Lower lobe of right lung (tissue), 2 donors: ENCODE results near the gene KIAA0753. TPM values are rescaled to one million over a fixed set of nuclear protein-coding genes. Genes with fewer than 3 reads are reported as not detected.

Experiments used
- ATAC-seq, 2 donors: fragments of 200-7000 bp; cut with Tn5 transposase; one replicate each; pipeline ENCODE4 v1.9.1; 2020 to 2022; ENCODE audit warnings: mild to moderate bottlenecking in 2 of 2, moderate library complexity in 2 of 2
- DNase-seq: peaks from one replicate; pipeline ENCODE4 v3.0.0-alpha.2; 2020
- H3K27ac ChIP-seq: fragments of 200-600 bp; one replicate; pipeline ENCODE4 v1.8.0; 2022
- H3K27me3 ChIP-seq: fragments of 200-600 bp; one replicate; pipeline ENCODE4 v1.8.0; 2022; ENCODE audit warnings: low read depth
- H3K36me3 ChIP-seq: fragments of 200-600 bp; one replicate; pipeline ENCODE4 v1.8.0; 2022; ENCODE audit warnings: mild to moderate bottlenecking
- H3K4me1 ChIP-seq: fragments of 200-600 bp; one replicate; pipeline ENCODE4 v1.8.0; 2022
- H3K4me3 ChIP-seq: fragments of 200-600 bp; one replicate; pipeline ENCODE4 v1.8.0; 2022; ENCODE audit warnings: mild to moderate bottlenecking
- H3K9me3 ChIP-seq: fragments of 200-600 bp; one replicate; pipeline ENCODE4 v1.8.0; 2022
- CTCF ChIP-seq: fragments of 200-600 bp; IDR thresholded peaks from one replicate; pipeline ENCODE4 v1.8.0; 2022; ENCODE audit warnings: antibody characterized with exemption, mild to moderate bottlenecking
- intact Hi-C: fragments of 100-400 bp; cut with DNase I; formaldehyde crosslinking; loops from one replicate; pipeline ENCODE4 v1.11.0; 2022
- total RNA-seq: library from RNA; stranded (reverse); fragmentation: NEBNext Ultra II Directional; extraction: Animal tissue kit (Norgen Biotek cat#: 25700); gene quantifications from one replicate; pipeline ENCODE4 v1.2.1, GENCODE V29; 2021
- donor health status: DM: no; HTN: yes; CAD: no; lungs with severe emphysema.

The KIAA0753 gene
- total RNA-seq, 1 donor from 2014 or later: 20.0 TPM

DNA sequence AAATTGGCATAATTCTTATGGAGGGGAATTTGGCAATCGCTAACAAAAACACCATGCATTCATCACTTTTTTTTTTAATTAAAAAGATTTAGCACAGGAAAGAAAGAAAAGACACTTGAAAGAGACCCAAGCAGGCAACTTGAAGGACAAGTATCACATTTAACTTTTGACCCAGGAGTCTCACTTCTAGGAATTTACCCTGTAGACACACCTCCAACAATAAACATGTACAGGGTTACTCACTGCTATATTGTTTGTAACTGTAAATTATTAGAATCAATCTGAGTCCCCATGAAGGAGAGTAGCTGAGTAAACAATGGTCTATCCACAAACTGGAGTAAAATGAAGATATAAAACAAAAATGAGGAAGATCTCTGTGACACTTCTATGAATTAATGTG is 10.1 kb downstream of the KIAA0753 start:
- DNase-seq (no peak), ATAC-seq (no peak)
- TF ChIP-seq CTCF: no peak
- Histone ChIP-seq H3K27me3 (no peaks in the 10 kb centered on the region), H3K4me1 (no peaks in the 10 kb centered on the region), H3K9me3 (no peaks in the 10 kb centered on the region), H3K4me3 (no peak overlapping the region), H3K27ac (no peak overlapping the region), H3K36me3 (peaks cover 66% of the 10 kb centered on the region)
- intact Hi-C loops: no loop called here

- ATAC-seq (no peak), DNase-seq (no peak)
- intact Hi-C loops: no loop called here
- Histone ChIP-seq H3K36me3 (peaks cover 57% of the 10 kb centered on the region), H3K4me1 (no peaks in the 10 kb centered on the region), H3K27ac (no peak overlapping the region), H3K9me3 (no peaks in the 10 kb centered on the region), H3K4me3 (no peak overlapping the region), H3K27me3 (no peaks in the 10 kb centered on the region)
- no peak for TF ChIP-seq CTCF
Measured at GRCh38 chr17:6627019-6627418, 13.5 kb downstream of the KIAA0753 start.

GRCh38 chr17:6626616-6627015 is 13.9 kb downstream of the KIAA0753 start:
- ATAC-seq: no peak
- no peak for TF ChIP-seq CTCF

DNA sequence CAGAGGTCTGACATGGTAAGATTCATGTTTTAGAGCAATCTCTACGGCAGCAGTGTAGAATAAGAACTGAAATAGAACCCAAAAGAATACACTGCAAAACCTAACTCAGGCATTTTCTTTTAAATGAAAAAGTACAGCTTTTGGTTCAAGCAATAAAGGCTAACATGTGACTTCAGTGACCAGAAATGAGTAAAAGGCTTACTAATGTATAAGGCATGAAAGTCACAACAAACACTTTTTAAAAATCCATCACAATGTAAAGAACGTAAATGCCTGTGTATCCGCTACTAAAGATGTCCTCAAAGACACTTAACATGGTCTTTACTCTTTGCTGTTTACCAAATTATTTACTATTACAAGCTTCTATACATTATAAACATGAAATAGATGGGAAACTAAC is 16.6 kb downstream of the KIAA0753 start:
- intact Hi-C loops: no loop called here
- no peak for TF ChIP-seq CTCF
- no peak overlapping the region for H3K4me3 ChIP-seq

More at GRCh38 chr17:6626616-6627015, 13.9 kb downstream of the KIAA0753 start:
- no peaks in the 10 kb centered on the region for H3K9me3 ChIP-seq
- no peak overlapping the region for H3K4me3 ChIP-seq
- no peak for DNase-seq
- intact Hi-C loops: no loop called here
- H3K27ac ChIP-seq: no peak overlapping the region
- no peaks in the 10 kb centered on the region for H3K27me3 ChIP-seq
- peaks cover 57% of the 10 kb centered on the region for H3K36me3 ChIP-seq
- no peaks in the 10 kb centered on the region for H3K4me1 ChIP-seq

DNA sequence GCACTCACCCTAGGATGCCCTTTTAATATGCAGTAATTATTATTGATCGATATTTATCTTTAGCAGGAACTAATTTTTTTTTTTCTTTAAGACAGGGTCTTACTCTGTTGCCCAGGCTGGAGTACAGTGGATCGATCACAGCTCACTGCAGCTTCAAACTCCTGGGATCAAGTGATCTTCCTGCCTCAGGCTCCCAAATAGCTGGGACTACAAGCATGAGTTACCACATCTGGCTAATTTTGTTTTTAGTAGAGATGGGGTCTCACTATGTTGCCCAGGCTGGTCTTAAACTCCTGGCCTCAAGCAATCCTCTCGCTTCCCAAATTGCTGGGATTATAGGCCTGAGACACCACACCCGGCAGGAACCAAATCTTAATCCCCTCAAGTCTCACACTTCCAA is 29.3 kb downstream of the KIAA0753 start:
- TF ChIP-seq CTCF: no peak
- ATAC-seq: no peak
- peaks cover 74% of the 10 kb centered on the region for H3K36me3 ChIP-seq

More for the DNA sequence above, 16.6 kb downstream of the KIAA0753 start:
- no peaks in the 10 kb centered on the region for H3K4me1 ChIP-seq
- DNase-seq: no peak
- no peaks in the 10 kb centered on the region for H3K27me3 ChIP-seq
- H3K9me3 ChIP-seq: no peaks in the 10 kb centered on the region
- H3K27ac ChIP-seq: no peak overlapping the region
- no peak for ATAC-seq
- H3K36me3 ChIP-seq: peaks cover 71% of the 10 kb centered on the region

GRCh38 chr17:6610011-6610410 is 30.5 kb downstream of the KIAA0753 start:
- Histone ChIP-seq H3K27me3 (no peaks in the 10 kb centered on the region), H3K9me3 (no peaks in the 10 kb centered on the region), H3K4me3 (no peak overlapping the region), H3K36me3 (peaks cover 76% of the 10 kb centered on the region), H3K4me1 (no peaks in the 10 kb centered on the region), H3K27ac (no peak overlapping the region)
- no peak for TF ChIP-seq CTCF
- intact Hi-C loops: no loop called here
- DNase-seq: no peak
- ATAC-seq: no peak

More for the DNA sequence above, 29.3 kb downstream of the KIAA0753 start:
- DNase-seq: no peak
- H3K4me3 ChIP-seq: no peak overlapping the region
- H3K27ac ChIP-seq: no peak overlapping the region
- H3K9me3 ChIP-seq: no peaks in the 10 kb centered on the region
- H3K27me3 ChIP-seq: no peaks in the 10 kb centered on the region
- intact Hi-C loops: no loop called here
- H3K4me1 ChIP-seq: no peaks in the 10 kb centered on the region
